ENCODE measurements around the gene EDRF1.

The EDRF1 gene

GRCh38 chr10:125708971-125709503, 10.5 kb upstream of the EDRF1 start (continued):
- TF ChIP-seq ZNF560 (tag by site-specific recombination; IDR thresholded peaks at IDR 0.05; ENCODE audit: borderline replicate concordance) (no peak), ZFHX2 (tag by site-specific recombination; conservative IDR thresholded peaks at IDR 0.05) (peak; percentile 62), ZNF580 (tag by site-specific recombination; IDR thresholded peaks at IDR 0.05) (peak; percentile 57; the same call in 1 of the 2 replicates), ZNF629 (tag by site-specific recombination; IDR thresholded peaks at IDR 0.05) (peak; percentile 38; the same call in 1 of the 2 replicates), ZNF426 (tag by site-specific recombination; IDR thresholded peaks at IDR 0.05) (no peak), ZNF366 (tag by site-specific recombination; conservative IDR thresholded peaks at IDR 0.05) (0 out of 2 replicates have a peak, but pooled peaks have one; percentile 13)
- TF ChIP-seq, protein P1, sequence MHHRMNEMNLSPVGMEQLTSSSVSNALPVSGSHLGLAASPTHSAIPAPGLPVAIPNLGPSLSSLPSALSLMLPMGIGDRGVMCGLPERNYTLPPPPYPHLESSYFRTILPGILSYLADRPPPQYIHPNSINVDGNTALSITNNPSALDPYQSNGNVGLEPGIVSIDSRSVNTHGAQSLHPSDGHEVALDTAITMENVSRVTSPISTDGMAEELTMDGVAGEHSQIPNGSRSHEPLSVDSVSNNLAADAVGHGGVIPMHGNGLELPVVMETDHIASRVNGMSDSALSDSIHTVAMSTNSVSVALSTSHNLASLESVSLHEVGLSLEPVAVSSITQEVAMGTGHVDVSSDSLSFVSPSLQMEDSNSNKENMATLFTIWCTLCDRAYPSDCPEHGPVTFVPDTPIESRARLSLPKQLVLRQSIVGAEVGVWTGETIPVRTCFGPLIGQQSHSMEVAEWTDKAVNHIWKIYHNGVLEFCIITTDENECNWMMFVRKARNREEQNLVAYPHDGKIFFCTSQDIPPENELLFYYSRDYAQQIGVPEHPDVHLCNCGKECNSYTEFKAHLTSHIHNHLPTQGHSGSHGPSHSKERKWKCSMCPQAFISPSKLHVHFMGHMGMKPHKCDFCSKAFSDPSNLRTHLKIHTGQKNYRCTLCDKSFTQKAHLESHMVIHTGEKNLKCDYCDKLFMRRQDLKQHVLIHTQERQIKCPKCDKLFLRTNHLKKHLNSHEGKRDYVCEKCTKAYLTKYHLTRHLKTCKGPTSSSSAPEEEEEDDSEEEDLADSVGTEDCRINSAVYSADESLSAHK (tag by site-specific recombination; IDR thresholded peaks at IDR 0.05), result peak; percentile 61; the same call in 1 of the 2 replicates

DNA sequence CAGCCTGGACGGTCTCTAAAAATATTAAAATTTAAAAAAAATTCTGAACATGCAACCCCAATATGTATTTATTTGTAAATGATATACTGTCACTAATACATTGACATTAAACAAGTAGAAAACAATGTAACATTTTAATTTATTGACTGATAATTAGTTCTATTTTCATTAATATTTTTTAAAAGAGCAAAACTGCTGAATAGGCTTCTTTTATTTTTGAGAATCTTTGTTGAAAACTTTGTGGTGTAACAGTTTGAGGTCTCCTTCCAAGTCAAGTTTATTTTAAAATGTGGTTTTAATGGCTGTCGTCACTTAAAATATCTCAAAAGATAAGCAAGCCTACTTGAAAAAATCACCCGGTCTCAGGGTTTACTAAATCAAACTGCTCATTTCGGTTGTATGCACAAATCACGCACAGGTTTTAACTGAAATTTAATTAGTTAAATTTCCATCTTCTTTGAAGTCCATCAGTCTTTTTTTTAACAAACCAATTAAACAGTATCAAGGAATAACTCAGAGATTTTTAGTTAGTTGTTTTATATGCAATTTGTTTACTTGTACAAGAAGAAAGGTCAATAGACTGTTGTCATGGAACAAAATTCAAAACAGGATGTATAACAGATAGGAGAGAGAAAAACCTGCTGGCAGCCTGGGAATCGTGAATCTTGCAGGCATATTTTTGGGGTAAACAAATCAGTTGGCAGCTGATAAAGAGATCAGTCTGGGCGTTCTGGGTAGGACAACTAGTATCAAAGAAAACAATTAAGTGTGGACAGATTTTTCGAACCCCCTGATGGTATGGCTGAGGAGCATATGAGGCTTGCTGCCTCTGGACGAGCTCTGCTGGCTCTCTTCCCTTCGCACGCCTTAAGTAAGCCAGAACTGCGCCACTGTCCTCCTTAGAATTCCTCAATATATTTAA, 9.7 kb upstream of the EDRF1 start:
- CTCF ChIA-PET, result no interaction called here
- H3K4me3 ChIP-seq (ENCODE audit: low read depth, low read length), result no peak overlapping the region
- TF ChIP-seq TCF7L2 (IDR thresholded peaks at IDR 0.05; ENCODE audit: borderline replicate concordance, low read depth, low read length) (peak; percentile 49; the same call in 1 of the 2 replicates), PRDM6 (tag by site-specific recombination; IDR thresholded peaks at IDR 0.05) (peak; percentile 79), ZFP37 (tag by site-specific recombination; IDR thresholded peaks at IDR 0.05) (no peak), ZNF366 (tag by site-specific recombination; conservative IDR thresholded peaks at IDR 0.05) (no peak), ZNF248 (tag by site-specific recombination; IDR thresholded peaks at IDR 0.05) (no peak), ZNF169 (tag by site-specific recombination; IDR thresholded peaks at IDR 0.05) (no peak), ZNF843 (tag by site-specific recombination; IDR thresholded peaks at IDR 0.05) (0 out of 2 replicates have a peak, but pooled peaks have one; percentile 34), FEZF1 (tag by site-specific recombination; IDR thresholded peaks at IDR 0.05) (peak; percentile 92), IKZF3 (tag by site-specific recombination; IDR thresholded peaks at IDR 0.05) (0 out of 2 replicates have a peak, but pooled peaks have one; percentile 7), ZNF707 (tag by site-specific recombination; IDR thresholded peaks at IDR 0.05) (no peak), ZBTB17 (tag by site-specific recombination; IDR thresholded peaks at IDR 0.05) (peak; percentile 70), ZNF600 (tag by site-specific recombination; IDR thresholded peaks at IDR 0.05) (peak; percentile 47; the same call in 1 of the 2 replicates), ZBTB49 (tag by site-specific recombination; IDR thresholded peaks at IDR 0.05; ENCODE audit: low read depth) (no peak)
- TF ChIP-seq, protein P2, sequence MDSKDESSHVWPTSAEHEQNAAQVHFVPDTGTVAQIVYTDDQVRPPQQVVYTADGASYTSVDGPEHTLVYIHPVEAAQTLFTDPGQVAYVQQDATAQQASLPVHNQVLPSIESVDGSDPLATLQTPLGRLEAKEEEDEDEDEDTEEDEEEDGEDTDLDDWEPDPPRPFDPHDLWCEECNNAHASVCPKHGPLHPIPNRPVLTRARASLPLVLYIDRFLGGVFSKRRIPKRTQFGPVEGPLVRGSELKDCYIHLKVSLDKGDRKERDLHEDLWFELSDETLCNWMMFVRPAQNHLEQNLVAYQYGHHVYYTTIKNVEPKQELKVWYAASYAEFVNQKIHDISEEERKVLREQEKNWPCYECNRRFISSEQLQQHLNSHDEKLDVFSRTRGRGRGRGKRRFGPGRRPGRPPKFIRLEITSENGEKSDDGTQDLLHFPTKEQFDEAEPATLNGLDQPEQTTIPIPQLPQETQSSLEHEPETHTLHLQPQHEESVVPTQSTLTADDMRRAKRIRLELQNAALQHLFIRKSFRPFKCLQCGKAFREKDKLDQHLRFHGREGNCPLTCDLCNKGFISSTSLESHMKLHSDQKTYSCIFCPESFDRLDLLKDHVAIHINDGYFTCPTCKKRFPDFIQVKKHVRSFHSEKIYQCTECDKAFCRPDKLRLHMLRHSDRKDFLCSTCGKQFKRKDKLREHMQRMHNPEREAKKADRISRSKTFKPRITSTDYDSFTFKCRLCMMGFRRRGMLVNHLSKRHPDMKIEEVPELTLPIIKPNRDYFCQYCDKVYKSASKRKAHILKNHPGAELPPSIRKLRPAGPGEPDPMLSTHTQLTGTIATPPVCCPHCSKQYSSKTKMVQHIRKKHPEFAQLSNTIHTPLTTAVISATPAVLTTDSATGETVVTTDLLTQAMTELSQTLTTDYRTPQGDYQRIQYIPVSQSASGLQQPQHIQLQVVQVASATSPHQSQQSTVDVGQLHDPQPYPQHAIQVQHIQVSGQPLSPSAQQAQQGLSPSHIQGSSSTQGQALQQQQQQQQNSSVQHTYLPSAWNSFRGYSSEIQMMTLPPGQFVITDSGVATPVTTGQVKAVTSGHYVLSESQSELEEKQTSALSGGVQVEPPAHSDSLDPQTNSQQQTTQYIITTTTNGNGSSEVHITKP (tag by site-specific recombination; IDR thresholded peaks at IDR 0.05), result 0 out of 2 replicates have a peak, but pooled peaks have one; percentile 17
- TF ChIP-seq, protein P3, sequence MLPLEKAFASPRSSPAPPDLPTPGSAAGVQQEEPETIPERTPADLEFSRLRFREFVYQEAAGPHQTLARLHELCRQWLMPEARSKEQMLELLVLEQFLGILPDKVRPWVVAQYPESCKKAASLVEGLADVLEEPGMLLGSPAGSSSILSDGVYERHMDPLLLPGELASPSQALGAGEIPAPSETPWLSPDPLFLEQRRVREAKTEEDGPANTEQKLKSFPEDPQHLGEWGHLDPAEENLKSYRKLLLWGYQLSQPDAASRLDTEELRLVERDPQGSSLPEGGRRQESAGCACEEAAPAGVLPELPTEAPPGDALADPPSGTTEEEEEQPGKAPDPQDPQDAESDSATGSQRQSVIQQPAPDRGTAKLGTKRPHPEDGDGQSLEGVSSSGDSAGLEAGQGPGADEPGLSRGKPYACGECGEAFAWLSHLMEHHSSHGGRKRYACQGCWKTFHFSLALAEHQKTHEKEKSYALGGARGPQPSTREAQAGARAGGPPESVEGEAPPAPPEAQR (tag by site-specific recombination; IDR thresholded peaks at IDR 0.05), result no peak
- H3K9me3 ChIP-seq (ENCODE audit: control insufficient read depth, insufficient read depth, low read depth, low read length), result no peaks in the 10 kb centered on the region
- no peak overlapping the region; the same call in 1 of the 2 replicates for H3K27ac ChIP-seq (ENCODE audit: extremely low read depth, low read depth, low read length)
- H3K4me1 ChIP-seq (ENCODE audit: control insufficient read depth, insufficient read depth, low read length), result peaks cover 36% of the 10 kb centered on the region
- no peaks in the 10 kb centered on the region for H3K36me3 ChIP-seq (ENCODE audit: control insufficient read depth in 2 of 2, insufficient read depth in 1 of 2, low read length in 2 of 2)
- POLR2A ChIA-PET, result no interaction called here

Measured in HEK293 (cell line).